ENCODE measurements around the gene PCDH8.

PCDH8 gene

DNA sequence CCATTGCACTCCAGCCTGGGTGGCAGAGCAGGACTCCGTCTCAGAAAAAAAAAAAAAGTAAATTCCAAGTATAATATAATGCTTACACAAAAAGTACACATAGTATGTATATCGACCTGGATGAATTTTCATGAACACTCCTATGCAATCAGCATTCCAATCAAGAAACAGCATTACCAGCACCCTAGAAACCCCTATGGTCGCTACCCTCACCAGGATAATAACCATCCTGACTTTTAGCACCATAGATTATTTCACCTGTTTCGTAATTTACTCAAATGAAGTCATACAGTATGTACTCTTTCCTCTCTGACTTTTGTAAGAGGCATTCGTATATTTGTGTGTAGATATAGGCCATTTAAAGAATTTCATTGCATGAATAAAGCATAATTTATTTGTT, 47.6 kb downstream of the PCDH8 start:
- no peak overlapping the region for H3K27ac ChIP-seq
- TF ChIP-seq, protein P1, sequence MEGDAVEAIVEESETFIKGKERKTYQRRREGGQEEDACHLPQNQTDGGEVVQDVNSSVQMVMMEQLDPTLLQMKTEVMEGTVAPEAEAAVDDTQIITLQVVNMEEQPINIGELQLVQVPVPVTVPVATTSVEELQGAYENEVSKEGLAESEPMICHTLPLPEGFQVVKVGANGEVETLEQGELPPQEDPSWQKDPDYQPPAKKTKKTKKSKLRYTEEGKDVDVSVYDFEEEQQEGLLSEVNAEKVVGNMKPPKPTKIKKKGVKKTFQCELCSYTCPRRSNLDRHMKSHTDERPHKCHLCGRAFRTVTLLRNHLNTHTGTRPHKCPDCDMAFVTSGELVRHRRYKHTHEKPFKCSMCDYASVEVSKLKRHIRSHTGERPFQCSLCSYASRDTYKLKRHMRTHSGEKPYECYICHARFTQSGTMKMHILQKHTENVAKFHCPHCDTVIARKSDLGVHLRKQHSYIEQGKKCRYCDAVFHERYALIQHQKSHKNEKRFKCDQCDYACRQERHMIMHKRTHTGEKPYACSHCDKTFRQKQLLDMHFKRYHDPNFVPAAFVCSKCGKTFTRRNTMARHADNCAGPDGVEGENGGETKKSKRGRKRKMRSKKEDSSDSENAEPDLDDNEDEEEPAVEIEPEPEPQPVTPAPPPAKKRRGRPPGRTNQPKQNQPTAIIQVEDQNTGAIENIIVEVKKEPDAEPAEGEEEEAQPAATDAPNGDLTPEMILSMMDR (conservative IDR thresholded peaks at IDR 0.05), result no peak
- no peak for TF ChIP-seq ZFX (IDR thresholded peaks at IDR 0.05)

DNA sequence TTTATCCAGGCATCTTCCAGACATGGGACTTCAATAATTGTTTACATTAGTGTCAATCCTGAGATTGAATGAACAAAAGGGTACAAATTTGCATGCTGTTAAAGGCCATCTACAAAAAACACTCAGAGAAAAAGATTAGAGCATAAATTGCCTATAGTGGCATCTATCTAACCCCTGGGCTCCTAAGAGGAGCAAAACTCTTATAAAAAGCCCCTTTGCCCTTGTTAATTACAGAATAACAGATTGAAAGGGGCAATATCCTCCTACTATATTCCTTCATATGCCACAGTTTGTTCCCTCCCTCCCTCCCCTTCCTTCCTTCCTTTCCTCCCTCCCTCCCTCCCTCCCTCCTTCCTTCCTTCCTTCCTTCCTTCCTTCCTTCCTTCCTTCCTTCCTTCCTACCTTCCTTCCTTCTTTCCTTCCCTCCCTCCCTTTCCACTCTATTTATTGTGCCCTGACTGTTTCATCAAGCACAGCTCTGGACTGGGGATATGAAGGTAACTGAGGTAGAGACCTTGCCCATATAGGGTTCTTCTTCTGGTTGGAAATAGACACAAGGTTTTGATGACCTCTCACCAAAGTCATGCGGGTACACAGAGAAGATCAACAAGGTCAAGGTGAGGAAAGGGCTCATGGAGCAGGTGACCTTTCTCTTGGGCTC, 49.5 kb downstream of the PCDH8 start:
- TF ChIP-seq ZFX (IDR thresholded peaks at IDR 0.05), result no peak
- TF ChIP-seq, protein P1 (conservative IDR thresholded peaks at IDR 0.05), result no peak
- no peak overlapping the region for H3K27ac ChIP-seq

DNA sequence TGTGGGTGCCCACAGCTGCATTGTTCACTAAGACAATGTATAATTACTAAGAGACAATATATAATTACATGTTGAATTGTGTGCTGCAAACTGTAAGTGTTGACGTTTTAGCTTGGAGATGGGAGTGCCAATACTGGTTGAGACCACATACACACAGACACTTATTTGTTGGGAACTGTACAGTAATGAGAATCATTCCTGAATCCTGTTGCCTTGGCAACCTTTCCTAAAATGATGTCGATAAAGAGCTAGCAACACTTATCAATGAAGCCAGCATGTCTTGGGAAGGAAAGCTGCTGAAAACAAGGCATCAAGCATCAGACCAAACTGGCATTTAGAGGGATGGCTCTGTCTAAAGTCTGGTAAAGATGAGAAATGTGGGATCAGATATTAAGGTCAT, 51.3 kb downstream of the PCDH8 start:
- TF ChIP-seq ZFX (IDR thresholded peaks at IDR 0.05), result no peak
- TF ChIP-seq, protein P1 (conservative IDR thresholded peaks at IDR 0.05), result no peak
- H3K27ac ChIP-seq, result no peak overlapping the region

DNA sequence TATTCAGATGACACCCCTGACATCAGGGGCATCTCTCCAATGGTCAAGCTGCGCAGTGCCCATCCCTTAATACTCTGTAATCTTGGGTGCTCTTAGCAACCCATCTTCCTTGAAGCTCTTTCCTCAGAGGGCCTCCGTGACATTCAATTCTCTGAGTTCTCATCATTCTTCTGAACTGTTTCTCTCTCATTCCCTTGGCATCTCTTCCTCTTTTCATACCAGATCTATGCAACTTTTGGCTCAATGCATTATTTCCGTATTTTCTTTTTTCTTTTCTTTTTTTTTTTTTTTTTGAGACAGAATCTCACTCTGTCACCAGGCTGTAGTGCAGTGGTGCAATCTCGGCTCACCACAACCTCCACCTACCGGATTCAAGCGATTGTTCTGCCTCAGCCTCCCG, 53.9 kb downstream of the PCDH8 start:
- H3K27ac ChIP-seq, result no peak overlapping the region
- no peak for TF ChIP-seq ZFX (IDR thresholded peaks at IDR 0.05)
- TF ChIP-seq, protein P1 (conservative IDR thresholded peaks at IDR 0.05), result no peak

DNA sequence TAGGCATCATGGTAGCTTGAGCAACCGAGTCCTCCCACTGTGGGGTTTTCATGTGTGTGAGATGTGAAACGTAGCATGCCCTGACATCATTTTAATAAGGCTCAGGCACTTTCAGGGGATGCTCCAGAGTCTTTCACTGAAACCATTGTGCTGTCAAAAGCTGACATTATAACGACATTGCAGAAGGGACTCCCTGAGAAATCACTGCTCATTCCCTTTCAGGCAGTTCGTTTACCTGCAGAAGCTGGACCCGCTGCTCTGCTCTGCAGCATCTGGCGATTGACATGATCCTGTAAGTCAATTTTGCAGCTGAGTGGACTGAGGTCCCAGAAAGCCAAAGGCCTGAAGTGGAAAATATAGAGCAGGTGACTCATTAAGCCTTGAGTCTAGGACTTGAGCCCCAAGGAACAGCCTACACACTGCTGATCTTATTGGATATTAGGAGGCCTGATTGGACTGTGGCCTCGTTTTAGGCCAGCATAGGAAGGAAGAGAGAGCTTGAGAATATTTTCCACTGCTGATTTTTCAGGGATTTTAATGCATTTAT, 54.9 kb downstream of the PCDH8 start:
- no peak overlapping the region for H3K27ac ChIP-seq
- TF ChIP-seq, protein P1 (conservative IDR thresholded peaks at IDR 0.05), result no peak
- TF ChIP-seq ZFX (IDR thresholded peaks at IDR 0.05), result no peak

All from C4-2B (cell line).